ENCODE results near the gene WDFY4.

WDFY4 gene

GRCh38 chr10:48794074-48794473 is 109.4 kb downstream of the WDFY4 start:
- TF ChIP-seq PATZ1 (CRISPR knock-in tag; IDR thresholded peaks at IDR 0.05; ENCODE audit: borderline replicate concordance) (no peak), OSR1 (CRISPR knock-in tag; IDR thresholded peaks at IDR 0.05) (no peak), ZNF8 (CRISPR knock-in tag; IDR thresholded peaks at IDR 0.05) (no peak)
- ATAC-seq, result no peak

DNA sequence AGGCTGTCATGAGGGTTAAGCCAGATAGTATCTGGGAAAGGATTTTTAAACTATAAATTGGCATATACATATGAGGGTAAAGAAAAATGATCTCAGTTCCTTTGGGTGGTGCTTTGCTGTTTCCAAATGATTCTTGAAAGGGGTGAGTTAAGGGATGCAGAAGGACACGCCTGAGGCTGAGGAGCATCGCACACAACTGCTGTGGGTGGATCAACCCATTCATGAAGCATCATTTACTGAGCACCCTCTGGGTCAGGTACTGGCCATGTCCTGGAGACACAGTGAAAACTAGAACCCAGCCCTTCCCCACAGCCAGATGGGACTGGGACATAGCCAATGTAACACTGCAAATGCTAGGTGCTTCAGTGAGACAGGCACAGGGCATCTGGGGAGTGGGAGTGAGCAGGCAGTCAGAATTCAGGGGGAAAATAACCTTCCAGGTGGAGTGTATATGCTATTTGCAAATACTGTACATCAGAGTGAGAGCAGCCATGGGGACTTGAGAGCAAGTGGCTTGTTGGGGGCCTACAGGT is 112.1 kb downstream of the WDFY4 start:
- no peak for TF ChIP-seq ZC3H10 (CRISPR knock-in tag; IDR thresholded peaks at IDR 0.05)
- TF ChIP-seq, protein P1, sequence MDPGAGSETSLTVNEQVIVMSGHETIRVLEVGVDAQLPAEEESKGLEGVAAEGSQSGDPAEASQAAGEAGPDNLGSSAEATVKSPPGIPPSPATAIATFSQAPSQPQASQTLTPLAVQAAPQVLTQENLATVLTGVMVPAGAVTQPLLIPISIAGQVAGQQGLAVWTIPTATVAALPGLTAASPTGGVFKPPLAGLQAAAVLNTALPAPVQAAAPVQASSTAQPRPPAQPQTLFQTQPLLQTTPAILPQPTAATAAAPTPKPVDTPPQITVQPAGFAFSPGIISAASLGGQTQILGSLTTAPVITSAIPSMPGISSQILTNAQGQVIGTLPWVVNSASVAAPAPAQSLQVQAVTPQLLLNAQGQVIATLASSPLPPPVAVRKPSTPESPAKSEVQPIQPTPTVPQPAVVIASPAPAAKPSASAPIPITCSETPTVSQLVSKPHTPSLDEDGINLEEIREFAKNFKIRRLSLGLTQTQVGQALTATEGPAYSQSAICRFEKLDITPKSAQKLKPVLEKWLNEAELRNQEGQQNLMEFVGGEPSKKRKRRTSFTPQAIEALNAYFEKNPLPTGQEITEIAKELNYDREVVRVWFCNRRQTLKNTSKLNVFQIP (CRISPR knock-in tag; IDR thresholded peaks at IDR 0.05; ENCODE audit: borderline replicate concordance, low read depth), result no peak
- TF ChIP-seq ESRRG (CRISPR knock-in tag; IDR thresholded peaks at IDR 0.05), result no peak
- TF ChIP-seq TOX (CRISPR knock-in tag; IDR thresholded peaks at IDR 0.05; ENCODE audit: borderline replicate concordance), result no peak
- no peak for TF ChIP-seq GLIS3 (CRISPR knock-in tag; IDR thresholded peaks at IDR 0.05)
- TF ChIP-seq RARB (CRISPR knock-in tag; IDR thresholded peaks at IDR 0.05), result no peak
- TF ChIP-seq, protein P2, sequence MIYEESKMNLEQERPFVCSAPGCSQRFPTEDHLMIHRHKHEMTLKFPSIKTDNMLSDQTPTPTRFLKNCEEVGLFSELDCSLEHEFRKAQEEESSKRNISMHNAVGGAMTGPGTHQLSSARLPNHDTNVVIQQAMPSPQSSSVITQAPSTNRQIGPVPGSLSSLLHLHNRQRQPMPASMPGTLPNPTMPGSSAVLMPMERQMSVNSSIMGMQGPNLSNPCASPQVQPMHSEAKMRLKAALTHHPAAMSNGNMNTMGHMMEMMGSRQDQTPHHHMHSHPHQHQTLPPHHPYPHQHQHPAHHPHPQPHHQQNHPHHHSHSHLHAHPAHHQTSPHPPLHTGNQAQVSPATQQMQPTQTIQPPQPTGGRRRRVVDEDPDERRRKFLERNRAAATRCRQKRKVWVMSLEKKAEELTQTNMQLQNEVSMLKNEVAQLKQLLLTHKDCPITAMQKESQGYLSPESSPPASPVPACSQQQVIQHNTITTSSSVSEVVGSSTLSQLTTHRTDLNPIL (CRISPR knock-in tag; IDR thresholded peaks at IDR 0.05; ENCODE audit: low read depth), result no peak
- TF ChIP-seq CSRNP3 (CRISPR knock-in tag; IDR thresholded peaks at IDR 0.05), result no peak
- TF ChIP-seq ZFP3 (CRISPR knock-in tag; IDR thresholded peaks at IDR 0.05), result no peak
- TF ChIP-seq ISL1 (CRISPR knock-in tag; IDR thresholded peaks at IDR 0.05), result no peak
- no peak for TF ChIP-seq ZNF8 (CRISPR knock-in tag; IDR thresholded peaks at IDR 0.05)
- no peak for TF ChIP-seq SNAI2 (CRISPR knock-in tag; IDR thresholded peaks at IDR 0.05)
- no peak for TF ChIP-seq TCF4 (CRISPR knock-in tag; IDR thresholded peaks at IDR 0.05; ENCODE audit: borderline replicate concordance)
- TF ChIP-seq OSR1 (CRISPR knock-in tag; IDR thresholded peaks at IDR 0.05), result no peak
- no peak for ATAC-seq

DNA sequence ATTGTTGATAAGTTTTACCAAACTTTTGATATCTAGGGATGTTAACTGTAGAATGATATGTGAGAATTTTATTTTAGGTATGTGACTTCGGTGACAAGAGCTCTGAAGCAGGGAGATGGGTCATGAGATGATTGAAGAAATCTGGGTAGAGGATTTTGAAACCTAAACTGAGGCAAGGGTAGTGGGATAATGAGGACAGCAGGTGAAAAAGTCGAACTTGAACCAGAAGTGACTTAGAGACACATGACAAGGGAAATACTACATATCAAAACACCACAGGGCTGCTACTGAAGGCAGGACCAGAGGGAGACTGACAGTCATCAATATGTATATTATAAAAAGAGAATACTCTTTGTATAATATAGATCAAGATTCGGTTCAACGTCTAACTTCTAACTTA is 113.2 kb downstream of the WDFY4 start:
- ATAC-seq, result no peak
- TF ChIP-seq TCF4 (CRISPR knock-in tag; IDR thresholded peaks at IDR 0.05; ENCODE audit: borderline replicate concordance) (no peak), CSDC2 (CRISPR knock-in tag; IDR thresholded peaks at IDR 0.05) (no peak), RARB (CRISPR knock-in tag; IDR thresholded peaks at IDR 0.05) (no peak), ESRRG (CRISPR knock-in tag; IDR thresholded peaks at IDR 0.05) (no peak), ZNF70 (CRISPR knock-in tag; IDR thresholded peaks at IDR 0.05) (no peak), ZNF565 (CRISPR knock-in tag; conservative IDR thresholded peaks at IDR 0.05; ENCODE audit: low read depth) (no peak), OSR1 (CRISPR knock-in tag; IDR thresholded peaks at IDR 0.05) (no peak), SNAI2 (CRISPR knock-in tag; IDR thresholded peaks at IDR 0.05) (no peak), ISL1 (CRISPR knock-in tag; IDR thresholded peaks at IDR 0.05) (no peak), TSHZ2 (CRISPR knock-in tag; IDR thresholded peaks at IDR 0.05) (no peak), ARNTL (CRISPR knock-in tag; IDR thresholded peaks at IDR 0.05; ENCODE audit: borderline replicate concordance, low read depth) (no peak), GLIS3 (CRISPR knock-in tag; IDR thresholded peaks at IDR 0.05) (no peak), ZFP30 (CRISPR knock-in tag; IDR thresholded peaks at IDR 0.05) (no peak), CSRNP3 (CRISPR knock-in tag; IDR thresholded peaks at IDR 0.05) (no peak), ZC3H10 (CRISPR knock-in tag; IDR thresholded peaks at IDR 0.05) (no peak), BACH2 (CRISPR knock-in tag; IDR thresholded peaks at IDR 0.05; ENCODE audit: borderline replicate concordance) (no peak), PPARA (CRISPR knock-in tag; IDR thresholded peaks at IDR 0.05; ENCODE audit: borderline replicate concordance) (no peak), TOX (CRISPR knock-in tag; IDR thresholded peaks at IDR 0.05; ENCODE audit: borderline replicate concordance) (no peak)
- TF ChIP-seq, protein P2 (CRISPR knock-in tag; IDR thresholded peaks at IDR 0.05; ENCODE audit: low read depth), result no peak
- TF ChIP-seq, protein P1 (CRISPR knock-in tag; IDR thresholded peaks at IDR 0.05; ENCODE audit: borderline replicate concordance, low read depth), result no peak
